ENCODE results near the gene SOCS7. TPM values are rescaled to one million over a fixed set of nuclear protein-coding genes. Genes with fewer than 3 reads are reported as not detected.

SOCS7 gene
- total and polyA plus RNA-seq, 2 donors (not counting 1 experiment from before 2014, with no cell fraction given): 9.4 to 20.8 TPM

- intact Hi-C loops (cut with micrococcal nuclease): no loop called here
- TF ChIP-seq EZH2 (IDR thresholded peaks at IDR 0.05; ENCODE audit: borderline replicate concordance, insufficient read depth, low read depth, low read length, poor library complexity, severe bottlenecking) (no peak), CTCF (IDR thresholded peaks at IDR 0.05) (no peak)
- POLR2A ChIA-PET: no interaction called here
- Histone ChIP-seq H3K27me3 (replicated peaks in 1 of 4; ENCODE audit: control extremely low read depth in 1 of 4, control insufficient read depth in 3 of 4, insufficient read depth in 4 of 4, low read length in 3 of 4) (no peaks in the 10 kb centered on the region), H3K9ac (ENCODE audit: low read length) (no peak overlapping the region), H2AFZ (ENCODE audit: insufficient read depth, low read depth, low read length, poor library complexity, severe bottlenecking) (no peak overlapping the region), H3K79me2 (ENCODE audit: control insufficient read depth, insufficient read depth, low read length) (no peaks in the 10 kb centered on the region), H4K20me1 (ENCODE audit: control insufficient read depth, insufficient read depth, low read length, poor library complexity, severe bottlenecking) (no peaks in the 10 kb centered on the region), H3K9me3 (ENCODE audit: control extremely low read depth in 1 of 3, control insufficient read depth in 2 of 3, insufficient read depth in 1 of 3, low read length in 2 of 3) (no peaks in the 10 kb centered on the region), H3K4me1 (ENCODE audit: control insufficient read depth in 2 of 2, insufficient read depth in 2 of 2, low read length in 2 of 2) (no peaks in the 10 kb centered on the region), H3K27ac (ENCODE audit: low read length in 2 of 2) (no peak overlapping the region), H3K36me3 (replicated peaks in 1 of 2; ENCODE audit: control extremely low read depth in 1 of 2, control insufficient read depth in 1 of 2, extremely low read depth in 1 of 2, insufficient read depth in 2 of 2, low read length in 1 of 2) (peaks cover 0 to 28% of the 10 kb centered on the region in 2 experiments), H3K4me3 (ENCODE audit: control extremely low read depth in 1 of 5, extremely low read depth in 1 of 5, insufficient read depth in 1 of 5, low read depth in 2 of 5, low read length in 4 of 5) (no peak overlapping the region), H3K4me2 (replicated peaks; ENCODE audit: low read depth, low read length, poor library complexity, severe bottlenecking) (no peak overlapping the region)
- no peak for ATAC-seq (ENCODE audit: low read depth)
- Mint-ChIP-seq H3K27me3 (no peaks in the 10 kb centered on the region), H3K4me3 (no peak overlapping the region), H3K4me1 (no peaks in the 10 kb centered on the region), H3K9me3 (ENCODE audit: insufficient read depth) (no peaks in the 10 kb centered on the region), H3K27ac (no peak overlapping the region)
- 90% methylated on average over 3 of the region's 4 CpGs for WGBS (ENCODE audit: insufficient coverage)
- no peak for DNase-seq
- CTCF ChIA-PET: interaction anchor here (1.1 to 2.1 kb wide), 3 partner anchors 12 to 52 kb away, joined by 3 to 10 read pairs (median 4); no protein-coding TSS in a partner anchor
Measured at GRCh38 chr17:38401459-38401858, 49.8 kb downstream of the SOCS7 start.

GRCh38 chr17:38402897-38403296, 51.3 kb downstream of the SOCS7 start:
- H3K4me1 ChIP-seq (ENCODE audit: control insufficient read depth in 2 of 2, insufficient read depth in 2 of 2, low read length in 2 of 2): no peaks in the 10 kb centered on the region
- no peak for ATAC-seq (ENCODE audit: low read depth)
- 100% methylated on average over 4 of the region's 5 CpGs for WGBS (ENCODE audit: insufficient coverage)
- no peak overlapping the region for H3K27ac Mint-ChIP-seq
- H3K27me3 ChIP-seq (replicated peaks in 1 of 4; ENCODE audit: control extremely low read depth in 1 of 4, control insufficient read depth in 3 of 4, insufficient read depth in 4 of 4, low read length in 3 of 4): no peaks in the 10 kb centered on the region
- intact Hi-C loops (cut with micrococcal nuclease): no loop called here
- H3K27me3 Mint-ChIP-seq: no peaks in the 10 kb centered on the region
- H3K79me2 ChIP-seq (ENCODE audit: control insufficient read depth, insufficient read depth, low read length): no peaks in the 10 kb centered on the region
- H3K4me1 Mint-ChIP-seq: no peaks in the 10 kb centered on the region
- H3K9me3 Mint-ChIP-seq (ENCODE audit: insufficient read depth): no peaks in the 10 kb centered on the region
- no peaks in the 10 kb centered on the region for H3K9me3 ChIP-seq (ENCODE audit: control extremely low read depth in 1 of 3, control insufficient read depth in 2 of 3, insufficient read depth in 1 of 3, low read length in 2 of 3)
- no peak overlapping the region for H3K4me3 ChIP-seq (ENCODE audit: control extremely low read depth in 1 of 5, extremely low read depth in 1 of 5, insufficient read depth in 1 of 5, low read depth in 2 of 5, low read length in 4 of 5)
- TF ChIP-seq EZH2 (IDR thresholded peaks at IDR 0.05; ENCODE audit: borderline replicate concordance, insufficient read depth, low read depth, low read length, poor library complexity, severe bottlenecking) (no peak), CTCF (IDR thresholded peaks at IDR 0.05) (no peak)
- no peak overlapping the region for H3K27ac ChIP-seq (ENCODE audit: low read length in 2 of 2)
- H4K20me1 ChIP-seq (ENCODE audit: control insufficient read depth, insufficient read depth, low read length, poor library complexity, severe bottlenecking): no peaks in the 10 kb centered on the region
- ChIA-PET CTCF (interaction anchor here (1.3 to 2.1 kb wide), 3 partner anchors 9 to 54 kb away, joined by 3 to 10 read pairs (median 9); no protein-coding TSS in a partner anchor), POLR2A (no interaction called here)
- H3K9ac ChIP-seq (ENCODE audit: low read length): no peak overlapping the region
- H3K36me3 ChIP-seq (replicated peaks in 1 of 2; ENCODE audit: control extremely low read depth in 1 of 2, control insufficient read depth in 1 of 2, extremely low read depth in 1 of 2, insufficient read depth in 2 of 2, low read length in 1 of 2): peaks cover 0 to 17% of the 10 kb centered on the region in 2 experiments
- H2AFZ ChIP-seq (ENCODE audit: insufficient read depth, low read depth, low read length, poor library complexity, severe bottlenecking): no peak overlapping the region
- no peak overlapping the region for H3K4me3 Mint-ChIP-seq
- DNase-seq: no peak
- no peak overlapping the region for H3K4me2 ChIP-seq (replicated peaks; ENCODE audit: low read depth, low read length, poor library complexity, severe bottlenecking)
